Memory B cell (primary cell): ENCODE measurements around the gene DNAJB2.

ENCODE experiments used
- ATAC-seq: fragments of 150-1000 bp; cut with Tn5 transposase; 2 replicates; pipeline ENCODE4 v1.10.0; 2021; ENCODE audit warnings: low read depth, mild to moderate bottlenecking, moderate library complexity
- DNase-seq, 2 donors: peaks; one replicate each; pipeline ENCODE4 v3.0.0; 2022; ENCODE audit warnings: low spot score in 2 of 2
- H3K27ac Mint-ChIP-seq: one replicate; pipeline ENCODE4 v1.8.0; 2022; ENCODE audit warnings: mild to moderate bottlenecking, moderate library complexity, mixed read lengths
- H3K27me3 Mint-ChIP-seq: one replicate; pipeline ENCODE4 v1.8.0; 2022; ENCODE audit warnings: mixed read lengths
- H3K36me3 Mint-ChIP-seq: one replicate; pipeline ENCODE4 v1.8.0; 2022; ENCODE audit warnings: mild to moderate bottlenecking, mixed read lengths
- H3K4me1 Mint-ChIP-seq: one replicate; pipeline ENCODE4 v1.8.0; 2022; ENCODE audit warnings: mixed read lengths
- H3K4me3 Mint-ChIP-seq: one replicate; pipeline ENCODE4 v1.8.0; 2022; ENCODE audit warnings: mild to moderate bottlenecking, moderate library complexity, mixed read lengths
- H3K9me3 Mint-ChIP-seq: one replicate; pipeline ENCODE4 v1.8.0; 2022; ENCODE audit warnings: mixed read lengths

DNAJB2 gene

GRCh38 chr2:219294356-219295351 is 15.5 kb downstream of the DNAJB2 start:
- Mint-ChIP-seq H3K4me1 (peaks cover 10% of the 10 kb centered on the region), H3K27ac (peak overlapping the region; percentile 92), H3K4me3 (peak overlapping the region; percentile 90), H3K27me3 (no peaks in the 10 kb centered on the region), H3K9me3 (no peaks in the 10 kb centered on the region), H3K36me3 (no peaks in the 10 kb centered on the region)
- ATAC-seq (peak; percentile 89), DNase-seq (peak; percentile 92 to 95)

GRCh38 chr2:219296142-219296541 is 17.0 kb downstream of the DNAJB2 start:
- peaks cover 3% of the 10 kb centered on the region for H3K27me3 Mint-ChIP-seq
- no peak overlapping the region for H3K4me3 Mint-ChIP-seq
- DNase-seq (no peak), ATAC-seq (no peak)
- peaks cover 10% of the 10 kb centered on the region for H3K4me1 Mint-ChIP-seq
- H3K27ac Mint-ChIP-seq = no peak overlapping the region
- no peaks in the 10 kb centered on the region for H3K9me3 Mint-ChIP-seq
- no peaks in the 10 kb centered on the region for H3K36me3 Mint-ChIP-seq

GRCh38 chr2:219296631-219297391 is 17.6 kb downstream of the DNAJB2 start:
- no peak for DNase-seq
- no peaks in the 10 kb centered on the region for H3K9me3 Mint-ChIP-seq
- H3K27me3 Mint-ChIP-seq = peaks cover 5% of the 10 kb centered on the region
- ATAC-seq = no peak
- peaks cover 10% of the 10 kb centered on the region for H3K4me1 Mint-ChIP-seq
- H3K4me3 Mint-ChIP-seq = no peak overlapping the region
- no peaks in the 10 kb centered on the region for H3K36me3 Mint-ChIP-seq
- no peak overlapping the region for H3K27ac Mint-ChIP-seq

- no peak for DNase-seq
Observed at GRCh38 chr2:219297766-219298456, 18.7 kb downstream of the DNAJB2 start.

GRCh38 chr2:219298759-219299371 is 19.7 kb downstream of the DNAJB2 start:
- H3K27ac Mint-ChIP-seq = no peak overlapping the region
- H3K9me3 Mint-ChIP-seq = no peaks in the 10 kb centered on the region
- peak; percentile 97 to 99 for DNase-seq
- H3K4me1 Mint-ChIP-seq = peaks cover 10% of the 10 kb centered on the region
- H3K4me3 Mint-ChIP-seq = no peak overlapping the region
- peak; percentile 61 for ATAC-seq
- no peaks in the 10 kb centered on the region for H3K36me3 Mint-ChIP-seq
- peaks cover 12% of the 10 kb centered on the region for H3K27me3 Mint-ChIP-seq

More at GRCh38 chr2:219297766-219298456, 18.7 kb downstream of the DNAJB2 start:
- no peaks in the 10 kb centered on the region for H3K36me3 Mint-ChIP-seq
- no peak overlapping the region for H3K4me3 Mint-ChIP-seq
- no peak overlapping the region for H3K27ac Mint-ChIP-seq
- peaks cover 10% of the 10 kb centered on the region for H3K4me1 Mint-ChIP-seq
- ATAC-seq = no peak
- H3K9me3 Mint-ChIP-seq = no peaks in the 10 kb centered on the region
- peaks cover 9% of the 10 kb centered on the region for H3K27me3 Mint-ChIP-seq

- H3K27ac Mint-ChIP-seq = no peak overlapping the region
- H3K4me3 Mint-ChIP-seq = no peak overlapping the region
Observed at GRCh38 chr2:219299372-219299760, 20.2 kb downstream of the DNAJB2 start.

GRCh38 chr2:219300022-219300421 is 20.9 kb downstream of the DNAJB2 start:
- ATAC-seq = no peak
- Mint-ChIP-seq H3K27ac (no peak overlapping the region), H3K4me3 (no peak overlapping the region), H3K27me3 (peaks cover 18% of the 10 kb centered on the region), H3K9me3 (no peaks in the 10 kb centered on the region), H3K4me1 (peaks cover 3% of the 10 kb centered on the region), H3K36me3 (no peaks in the 10 kb centered on the region)
- DNase-seq = no peak

More at GRCh38 chr2:219299372-219299760, 20.2 kb downstream of the DNAJB2 start:
- no peak for ATAC-seq
- H3K9me3 Mint-ChIP-seq = no peaks in the 10 kb centered on the region
- peaks cover 13% of the 10 kb centered on the region for H3K27me3 Mint-ChIP-seq
- H3K4me1 Mint-ChIP-seq = peaks cover 5% of the 10 kb centered on the region
- no peak for DNase-seq
- H3K36me3 Mint-ChIP-seq = no peaks in the 10 kb centered on the region

- Mint-ChIP-seq H3K27ac (no peak overlapping the region), H3K36me3 (no peaks in the 10 kb centered on the region), H3K4me1 (no peaks in the 10 kb centered on the region), H3K9me3 (no peaks in the 10 kb centered on the region), H3K27me3 (peaks cover 24% of the 10 kb centered on the region), H3K4me3 (no peak overlapping the region)
- DNase-seq (no peak), ATAC-seq (no peak)
Observed at GRCh38 chr2:219302412-219302968, 23.3 kb downstream of the DNAJB2 start.

GRCh38 chr2:219304223-219304622 is 25.1 kb downstream of the DNAJB2 start:
- Mint-ChIP-seq H3K36me3 (no peaks in the 10 kb centered on the region), H3K27ac (no peak overlapping the region), H3K27me3 (peaks cover 30% of the 10 kb centered on the region), H3K9me3 (no peaks in the 10 kb centered on the region), H3K4me1 (no peaks in the 10 kb centered on the region), H3K4me3 (no peak overlapping the region)
- ATAC-seq (no peak), DNase-seq (no peak)

- peaks cover 35% of the 10 kb centered on the region for H3K27me3 Mint-ChIP-seq
- H3K27ac Mint-ChIP-seq = no peak overlapping the region
- H3K9me3 Mint-ChIP-seq = peaks cover 1% of the 10 kb centered on the region
- H3K4me3 Mint-ChIP-seq = no peak overlapping the region
- H3K4me1 Mint-ChIP-seq = no peaks in the 10 kb centered on the region
- ATAC-seq (no peak), DNase-seq (no peak)
- H3K36me3 Mint-ChIP-seq = no peaks in the 10 kb centered on the region
Observed at GRCh38 chr2:219306047-219306446, 26.9 kb downstream of the DNAJB2 start.

GRCh38 chr2:219308142-219309101 is 29.3 kb downstream of the DNAJB2 start:
- H3K27ac Mint-ChIP-seq = no peak overlapping the region
- no peaks in the 10 kb centered on the region for H3K4me1 Mint-ChIP-seq
- ATAC-seq (peak; percentile 70), DNase-seq (peak; percentile 52 to 69)
- no peaks in the 10 kb centered on the region for H3K36me3 Mint-ChIP-seq
- H3K4me3 Mint-ChIP-seq = no peak overlapping the region
- H3K9me3 Mint-ChIP-seq = peaks cover 1% of the 10 kb centered on the region
- H3K27me3 Mint-ChIP-seq = peaks cover 30% of the 10 kb centered on the region

- Mint-ChIP-seq H3K27ac (no peak within 1 kb of the TSS), H3K4me3 (no peak within 1 kb of the TSS), H3K27me3 (peaks cover 31% of the 10 kb centered on the region), H3K4me1 (no peaks in the 10 kb centered on the region), H3K9me3 (peaks cover 3% of the 10 kb centered on the region), H3K36me3 (no peaks in the 10 kb centered on the region)
- ATAC-seq (no peak), DNase-seq (no peak)
Observed at GRCh38 chr2:219309278-219309677, 30.1 kb downstream of the DNAJB2 start, which contains the start of gene PTPRN. TSS of gene PTPRN (minus strand) at chr2:219309401. CDS start at chr2:219309332, 69 bp downstream.
